Measurements from ENCODE around the gene VKORC1.

DNA sequence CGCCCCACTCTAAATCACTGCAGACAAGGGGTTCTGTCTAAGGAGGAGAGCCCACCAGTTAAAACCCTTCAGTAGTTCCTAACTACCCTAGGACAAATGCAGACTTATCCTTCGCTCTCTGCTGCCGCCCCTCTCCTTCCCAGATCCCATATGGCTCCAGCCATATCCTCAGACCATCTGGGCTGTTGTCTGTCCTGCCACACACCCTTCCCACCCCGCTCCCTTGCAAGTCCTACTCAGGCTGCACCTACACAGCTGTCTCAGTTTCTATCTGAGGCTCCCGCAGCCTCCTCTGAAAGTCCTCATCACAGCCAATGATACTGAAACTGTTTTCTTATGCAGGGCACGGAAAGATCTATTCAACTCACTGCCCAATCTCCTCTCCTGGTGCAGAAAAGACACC, 12.9 kb upstream of the VKORC1 start:
- TF ChIP-seq POLR2A (IDR thresholded peaks at IDR 0.05): no peak
- TF ChIP-seq, protein P1, sequence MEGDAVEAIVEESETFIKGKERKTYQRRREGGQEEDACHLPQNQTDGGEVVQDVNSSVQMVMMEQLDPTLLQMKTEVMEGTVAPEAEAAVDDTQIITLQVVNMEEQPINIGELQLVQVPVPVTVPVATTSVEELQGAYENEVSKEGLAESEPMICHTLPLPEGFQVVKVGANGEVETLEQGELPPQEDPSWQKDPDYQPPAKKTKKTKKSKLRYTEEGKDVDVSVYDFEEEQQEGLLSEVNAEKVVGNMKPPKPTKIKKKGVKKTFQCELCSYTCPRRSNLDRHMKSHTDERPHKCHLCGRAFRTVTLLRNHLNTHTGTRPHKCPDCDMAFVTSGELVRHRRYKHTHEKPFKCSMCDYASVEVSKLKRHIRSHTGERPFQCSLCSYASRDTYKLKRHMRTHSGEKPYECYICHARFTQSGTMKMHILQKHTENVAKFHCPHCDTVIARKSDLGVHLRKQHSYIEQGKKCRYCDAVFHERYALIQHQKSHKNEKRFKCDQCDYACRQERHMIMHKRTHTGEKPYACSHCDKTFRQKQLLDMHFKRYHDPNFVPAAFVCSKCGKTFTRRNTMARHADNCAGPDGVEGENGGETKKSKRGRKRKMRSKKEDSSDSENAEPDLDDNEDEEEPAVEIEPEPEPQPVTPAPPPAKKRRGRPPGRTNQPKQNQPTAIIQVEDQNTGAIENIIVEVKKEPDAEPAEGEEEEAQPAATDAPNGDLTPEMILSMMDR (IDR thresholded peaks at IDR 0.05): no peak
- TF ChIP-seq POLR2AphosphoS5 (IDR thresholded peaks at IDR 0.05; ENCODE audit: insufficient read depth in 1 of 2, low read depth in 1 of 2): no peak
